A673 (cell line): ENCODE data around the gene DDX41. TPM values are rescaled to one million over a fixed set of nuclear protein-coding genes. Genes with fewer than 3 reads are reported as not detected.

ENCODE experiments used
- BruUV-seq: library from RNA; stranded (reverse); fragments of 400-500 nt; replicated peaks from 2 replicates; lab custom pipeline; 2021; lab: Mats Ljungman, UMichigan
- CTCF ChIA-PET: fragments of 300-600 bp; sonication (Branson Sonifier 250); formaldehyde crosslinking; loops from one replicate; lab custom pipeline; 2022; ENCODE audit warnings: antibody characterized with exemption; lab: Charles Lee
- POLR2A ChIA-PET: fragments of 300-600 bp; sonication (Branson Sonifier 250); formaldehyde crosslinking; loops from one replicate; lab custom pipeline; 2022; ENCODE audit warnings: antibody characterized with exemption; ENCODE audit not compliant: low non-redundant PET; lab: Charles Lee
- DNase-seq: peaks from one replicate; pipeline ENCODE4 v3.0.0-alpha.2; 2015; ENCODE audit warnings: low spot score
- H3K27ac ChIP-seq: fragments of 200-600 bp; sonication (generic); 2 replicates; pipeline ENCODE4 v1.5.1; 2016; ENCODE audit warnings: mixed run types, low read depth, mild to moderate bottlenecking, mixed read lengths, antibody characterized with exemption, low read length; ENCODE audit not compliant: poor library complexity, severe bottlenecking
- H3K27me3 ChIP-seq: fragments of 200-600 bp; sonication (generic); replicated peaks from 2 replicates; pipeline ENCODE4 v1.6.1; 2017; ENCODE audit warnings: mixed run types, low read depth, mild to moderate bottlenecking, mixed read lengths, antibody characterized with exemption, low read length; ENCODE audit not compliant: insufficient read depth, poor library complexity
- H3K36me3 ChIP-seq: fragments of 200-600 bp; sonication (generic); 2 replicates; pipeline ENCODE4 v1.6.1; 2016; ENCODE audit warnings: mixed run types, mild to moderate bottlenecking, mixed read lengths, antibody characterized with exemption, low read length; ENCODE audit not compliant: insufficient read depth, poor library complexity, severe bottlenecking
- H3K4me1 ChIP-seq: fragments of 200-600 bp; sonication (generic); 2 replicates; pipeline ENCODE4 v1.6.1; 2017; ENCODE audit warnings: mixed run types, mild to moderate bottlenecking, mixed read lengths, antibody characterized with exemption, low read length; ENCODE audit not compliant: insufficient read depth, poor library complexity, severe bottlenecking
- H3K4me3 ChIP-seq: fragments of 200-600 bp; sonication (generic); 2 replicates; pipeline ENCODE4 v1.5.1; 2016; ENCODE audit warnings: low read depth, mixed run types, mild to moderate bottlenecking, mixed read lengths, low read length; ENCODE audit not compliant: poor library complexity, severe bottlenecking
- H3K9me3 ChIP-seq: fragments of 200-600 bp; sonication (generic); 2 replicates; pipeline ENCODE4 v1.6.1; 2016; ENCODE audit warnings: mixed run types, low read depth, mild to moderate bottlenecking, mixed read lengths, antibody characterized with exemption, low read length; ENCODE audit not compliant: poor library complexity, severe bottlenecking
- EZH2 ChIP-seq: fragments of 200-600 bp; sonication (generic); IDR thresholded peaks from 2 replicates; pipeline ENCODE4 v1.6.1; 2017; ENCODE audit warnings: borderline replicate concordance, low read depth, mild to moderate bottlenecking, mixed read lengths, antibody characterized with exemption, low read length; ENCODE audit not compliant: poor library complexity, severe bottlenecking
- intact Hi-C: fragments of 100-400 bp; cut with micrococcal nuclease; formaldehyde crosslinking; loops from one replicate; pipeline ENCODE4 v1.10.0; 2022; ENCODE audit not compliant: unreplicated experiment
- total RNA-seq: library from RNA; stranded (reverse); gene quantifications from 2 replicates; pipeline ENCODE4 v1.2.3, GENCODE V29; 2021
- TF ChIP-seq, protein P1 (sequence below): fragments of 300-800, 200-600 bp; sonication (generic); conservative IDR thresholded peaks from 2 replicates; pipeline ENCODE4 v1.5.1; 2017; ENCODE audit warnings: low read depth, mild to moderate bottlenecking, antibody characterized with exemption, low read length, moderate library complexity, mixed read lengths

DDX41 gene
- total RNA-seq, 1 experiment from 2014 or later = 82.3 TPM

DNA sequence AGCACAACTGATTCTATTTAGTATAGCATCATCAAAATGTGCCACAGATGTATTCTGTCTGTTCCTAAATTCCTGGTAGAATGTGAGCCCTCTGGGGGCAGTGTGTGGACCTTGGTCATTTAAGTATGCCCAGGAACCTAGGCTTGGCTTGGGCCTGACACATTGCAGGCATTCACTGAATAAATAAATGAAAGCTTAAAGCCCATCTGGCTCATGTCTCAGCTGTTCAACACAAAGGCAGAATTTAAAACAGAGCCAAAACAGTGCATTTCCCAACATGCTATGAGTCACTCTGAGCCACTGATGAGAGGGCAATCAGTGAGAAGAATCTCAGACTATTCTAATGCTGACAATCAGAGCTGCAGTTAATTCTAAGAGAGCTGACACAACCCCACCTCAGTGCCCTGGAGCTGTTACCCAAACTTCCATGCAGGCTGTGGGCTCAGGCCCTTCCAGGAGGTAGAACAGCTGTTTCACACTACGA, 29.5 kb upstream of the DDX41 start:
- H3K36me3 ChIP-seq = peaks cover 13% of the 10 kb centered on the region
- H3K27me3 ChIP-seq = no peaks in the 10 kb centered on the region
- CTCF ChIA-PET = no interaction called here
- no TSS peak for BruUV-seq
- intact Hi-C loops = no loop called here
- H3K4me3 ChIP-seq = no peak overlapping the region
- no peak for TF ChIP-seq EZH2
- TF ChIP-seq, protein P1, sequence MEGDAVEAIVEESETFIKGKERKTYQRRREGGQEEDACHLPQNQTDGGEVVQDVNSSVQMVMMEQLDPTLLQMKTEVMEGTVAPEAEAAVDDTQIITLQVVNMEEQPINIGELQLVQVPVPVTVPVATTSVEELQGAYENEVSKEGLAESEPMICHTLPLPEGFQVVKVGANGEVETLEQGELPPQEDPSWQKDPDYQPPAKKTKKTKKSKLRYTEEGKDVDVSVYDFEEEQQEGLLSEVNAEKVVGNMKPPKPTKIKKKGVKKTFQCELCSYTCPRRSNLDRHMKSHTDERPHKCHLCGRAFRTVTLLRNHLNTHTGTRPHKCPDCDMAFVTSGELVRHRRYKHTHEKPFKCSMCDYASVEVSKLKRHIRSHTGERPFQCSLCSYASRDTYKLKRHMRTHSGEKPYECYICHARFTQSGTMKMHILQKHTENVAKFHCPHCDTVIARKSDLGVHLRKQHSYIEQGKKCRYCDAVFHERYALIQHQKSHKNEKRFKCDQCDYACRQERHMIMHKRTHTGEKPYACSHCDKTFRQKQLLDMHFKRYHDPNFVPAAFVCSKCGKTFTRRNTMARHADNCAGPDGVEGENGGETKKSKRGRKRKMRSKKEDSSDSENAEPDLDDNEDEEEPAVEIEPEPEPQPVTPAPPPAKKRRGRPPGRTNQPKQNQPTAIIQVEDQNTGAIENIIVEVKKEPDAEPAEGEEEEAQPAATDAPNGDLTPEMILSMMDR = no peak
- H3K27ac ChIP-seq = peak overlapping the region; percentile 75
- DNase-seq = peak; percentile 79
- peaks cover 20% of the 10 kb centered on the region for H3K4me1 ChIP-seq
- POLR2A ChIA-PET = interaction anchor here (0.6 kb wide), 2 partner anchors 49 to 174 kb away, joined by 3 to 11 read pairs; partner anchors contain the start of gene PDLIM7
- H3K9me3 ChIP-seq = no peaks in the 10 kb centered on the region

GRCh38 chr5:177545487-177546257, 28.9 kb upstream of the DDX41 start:
- POLR2A ChIA-PET = interaction anchor here (0.6 kb wide), 3 partner anchors 33 to 141 kb away, joined by 3 to 10 read pairs (median 4); no protein-coding TSS in a partner anchor
- intact Hi-C loops = no loop called here
- TF ChIP-seq, protein P1 = no peak
- TF ChIP-seq EZH2 = no peak

GRCh38 chr5:177542816-177543465, 26.2 kb upstream of the DDX41 start:
- Histone ChIP-seq H3K4me1 (peaks cover 20% of the 10 kb centered on the region), H3K27me3 (no peaks in the 10 kb centered on the region), H3K36me3 (peaks cover 7% of the 10 kb centered on the region), H3K4me3 (no peak overlapping the region), H3K27ac (no peak overlapping the region), H3K9me3 (no peaks in the 10 kb centered on the region)
- TF ChIP-seq, protein P1 = no peak
- TF ChIP-seq EZH2 = no peak
- CTCF ChIA-PET = no interaction called here
- intact Hi-C loops = no loop called here
- POLR2A ChIA-PET = no interaction called here
- BruUV-seq = no TSS peak
- no peak for DNase-seq

More at GRCh38 chr5:177545487-177546257, 28.9 kb upstream of the DDX41 start:
- H3K27ac ChIP-seq = peak overlapping the region; percentile 75
- peaks cover 8% of the 10 kb centered on the region for H3K36me3 ChIP-seq
- no TSS peak for BruUV-seq
- peaks cover 20% of the 10 kb centered on the region for H3K4me1 ChIP-seq
- no peak overlapping the region for H3K4me3 ChIP-seq
- no peaks in the 10 kb centered on the region for H3K9me3 ChIP-seq
- peak; percentile 26 for DNase-seq
- CTCF ChIA-PET = no interaction called here
- no peaks in the 10 kb centered on the region for H3K27me3 ChIP-seq
